Choroid plexus epithelial cell (primary cell): Measurements from ENCODE around the gene ADAMTS17.

Experiments used
- DNase-seq: peaks from one replicate; pipeline ENCODE4 v3.0.0-alpha.2; 2010; ENCODE audit warnings: low read depth
- H3K4me3 ChIP-seq: 2 replicates; pipeline ENCODE4 v1.5.1; 2011; ENCODE audit warnings: low read depth, mild to moderate bottlenecking, control low read depth, low read length, moderate library complexity
- CTCF ChIP-seq: conservative IDR thresholded peaks from 2 replicates; pipeline ENCODE4 v1.5.1; 2011; ENCODE audit warnings: low read depth, mild to moderate bottlenecking, control low read depth, inconsistent platforms, low read length, moderate library complexity

The ADAMTS17 gene

DNA sequence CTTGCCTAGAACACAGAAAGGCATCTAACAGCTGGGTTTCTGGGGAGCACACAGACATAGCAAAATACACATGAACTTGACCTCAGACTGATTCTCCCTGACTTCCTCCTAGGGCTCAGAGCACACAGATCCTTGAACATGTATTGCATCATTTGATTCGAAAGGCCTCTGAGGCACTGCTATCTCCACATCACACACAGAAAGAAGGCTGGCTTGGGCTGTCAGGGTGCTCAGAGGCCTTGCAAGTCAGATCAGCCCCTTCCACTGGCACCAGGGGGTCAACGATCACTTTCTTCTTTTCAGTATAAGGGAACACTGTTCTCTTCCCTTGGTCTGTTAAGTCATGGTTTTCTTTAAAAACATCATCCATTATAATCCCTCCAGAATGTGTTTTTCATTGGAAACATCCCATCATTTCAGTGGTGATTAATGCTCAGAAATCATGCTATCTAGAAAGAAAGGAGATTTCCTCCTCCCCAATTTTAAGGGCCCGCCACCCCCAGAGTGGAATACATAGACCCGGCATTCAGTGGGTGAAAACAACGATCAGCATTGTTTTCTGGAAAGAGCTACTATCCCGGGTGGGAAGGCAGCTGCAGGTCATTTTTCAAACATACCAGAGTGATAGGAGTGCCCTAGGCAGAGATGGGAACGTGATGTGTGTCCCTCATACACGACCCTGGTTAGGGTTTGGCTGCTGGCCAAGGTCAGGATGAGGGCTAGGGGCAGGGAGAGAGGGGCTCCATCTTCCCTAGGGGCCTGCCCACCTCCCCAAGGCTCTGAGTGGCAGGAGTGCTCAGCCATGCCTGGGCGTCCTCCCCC is 355.3 kb downstream of the ADAMTS17 start:
- no peak overlapping the region for H3K4me3 ChIP-seq
- TF ChIP-seq CTCF: no peak
- DNase-seq: peak; percentile 45

- no peak for DNase-seq
- no peak overlapping the region for H3K4me3 ChIP-seq
- TF ChIP-seq CTCF: no peak
These were observed 355.9 kb downstream of the ADAMTS17 start for GRCh38 chr15:99985878-99986277.

- DNase-seq: no peak
- TF ChIP-seq CTCF: no peak
- H3K4me3 ChIP-seq: no peak overlapping the region
These were observed 357.1 kb downstream of the ADAMTS17 start for GRCh38 chr15:99984491-99985243.

DNA sequence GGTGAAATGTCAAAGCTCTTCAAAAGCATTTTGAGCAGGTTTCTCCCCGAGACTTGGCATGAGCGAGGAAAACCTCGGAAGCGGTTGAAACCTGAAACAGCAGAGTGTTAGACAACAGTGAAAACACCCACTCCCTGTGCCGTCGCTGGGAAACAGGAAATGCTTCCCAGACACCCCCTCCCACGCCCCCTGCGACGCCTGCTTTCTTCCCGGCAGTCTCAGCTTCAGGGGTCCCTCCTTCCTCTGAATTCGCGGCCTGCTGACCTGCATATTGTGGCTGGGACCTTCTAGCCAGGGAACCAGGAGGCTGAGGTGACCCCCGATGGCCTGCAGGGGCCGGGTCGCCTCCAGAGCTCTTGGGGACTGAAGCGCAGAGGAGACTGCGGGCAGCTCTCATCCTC is 357.9 kb downstream of the ADAMTS17 start:
- peak; percentile 39 for DNase-seq
- TF ChIP-seq CTCF: no peak
- H3K4me3 ChIP-seq: no peak overlapping the region

DNA sequence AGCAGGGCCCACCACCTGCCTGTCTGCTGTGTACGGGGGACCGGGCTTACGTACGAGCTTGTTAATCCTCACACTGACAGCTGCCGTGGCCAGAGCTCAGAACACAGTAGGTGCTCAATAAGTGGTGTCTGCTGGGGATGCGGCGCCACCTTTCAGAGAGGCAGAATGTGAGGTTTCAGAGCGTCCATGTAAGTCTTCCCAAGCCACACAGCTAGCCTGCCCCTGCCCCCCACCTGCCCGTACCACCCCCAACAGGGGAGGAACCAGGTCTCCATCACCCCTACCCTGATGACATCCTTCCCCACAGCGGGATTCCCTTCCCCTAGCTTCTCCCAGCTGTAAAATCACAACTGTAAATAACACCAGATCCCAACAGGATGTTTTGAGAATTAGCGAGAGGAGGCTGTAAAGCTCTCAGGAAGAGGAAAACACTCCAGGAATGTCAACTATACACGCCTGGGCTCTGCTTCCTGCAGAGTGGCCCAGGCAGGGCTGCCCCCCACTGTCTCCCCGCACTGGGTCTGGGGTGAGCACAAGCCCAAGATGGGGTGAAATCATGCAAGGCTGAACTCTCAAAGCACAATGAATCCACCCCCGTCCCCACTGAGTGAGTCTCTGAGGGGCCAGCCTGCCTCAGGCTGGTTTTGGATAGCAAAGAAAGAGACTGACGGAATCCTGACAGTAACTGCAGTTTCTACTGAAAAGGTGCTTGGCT is 358.4 kb downstream of the ADAMTS17 start:
- H3K4me3 ChIP-seq: no peak overlapping the region
- TF ChIP-seq CTCF: peak; percentile 2

DNA sequence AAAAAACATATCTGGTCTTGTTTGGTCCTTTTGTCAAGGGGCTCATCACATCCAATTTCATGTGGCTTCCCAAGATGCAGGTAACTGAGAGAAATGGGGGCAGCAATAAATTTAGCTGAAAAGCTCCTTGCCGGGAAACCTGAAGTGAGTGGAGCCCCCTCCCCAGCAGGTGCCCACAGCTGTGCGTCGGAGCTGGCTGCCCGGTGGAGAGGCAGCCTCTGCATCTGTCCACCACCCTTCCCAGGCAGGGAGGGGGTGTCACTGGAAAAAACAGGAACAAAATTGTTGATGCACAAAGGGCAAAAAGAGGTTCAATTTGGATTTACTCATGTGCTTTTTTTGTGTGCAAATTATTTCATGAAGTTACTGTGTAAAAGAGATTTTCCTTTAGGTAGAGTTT is 359.1 kb downstream of the ADAMTS17 start:
- no peak for DNase-seq
- no peak for TF ChIP-seq CTCF

More for the DNA sequence above, 358.4 kb downstream of the ADAMTS17 start:
- DNase-seq: peak; percentile 41

More for the DNA sequence above, 359.1 kb downstream of the ADAMTS17 start:
- H3K4me3 ChIP-seq: no peak overlapping the region
